NT2/D1 (cell line): Measurements from ENCODE around the gene ANAPC7.
"Not testable (repeated sequence)": the region's sequence is repeated elsewhere in the genome, so short reads cannot be mapped to it uniquely, and the experiment has no call there.

Experiments
- DNase-seq: peaks from one replicate; pipeline ENCODE4 v3.0.0-alpha.2; 2011; ENCODE audit warnings: low read depth, low spot score
- H3K27me3 ChIP-seq: 2 replicates; pipeline ENCODE4 v1.6.0; 2011; ENCODE audit warnings: mild to moderate bottlenecking; ENCODE audit not compliant: insufficient read length, insufficient read depth
- H3K36me3 ChIP-seq: 2 replicates; pipeline ENCODE4 v1.6.1; 2011; ENCODE audit warnings: mild to moderate bottlenecking, low read length, mixed read lengths; ENCODE audit not compliant: insufficient read depth, insufficient read length
- H3K4me1 ChIP-seq: 2 replicates; pipeline ENCODE4 v1.5.1; 2011; ENCODE audit not compliant: insufficient read depth, insufficient read length
- H3K4me3 ChIP-seq: 2 replicates; pipeline ENCODE4 v1.5.1; 2011; ENCODE audit warnings: low read depth; ENCODE audit not compliant: insufficient read length
- H3K9ac ChIP-seq: 2 replicates; pipeline ENCODE4 v1.6.0; 2011; ENCODE audit warnings: low read depth; ENCODE audit not compliant: insufficient read length
- H3K9me3 ChIP-seq: 2 replicates; pipeline ENCODE4 v1.5.1; 2011; ENCODE audit warnings: mild to moderate bottlenecking, low read length; ENCODE audit not compliant: insufficient read depth
- SUZ12 ChIP-seq: IDR thresholded peaks from 2 replicates; pipeline ENCODE4 v1.6.1; 2011; ENCODE audit not compliant: insufficient read length, insufficient read depth; ENCODE audit errors: extremely low read depth
- YY1 ChIP-seq: IDR thresholded peaks from 2 replicates; pipeline ENCODE4 v1.6.1; 2011; ENCODE audit not compliant: insufficient read length, insufficient read depth
- ZNF274 ChIP-seq: IDR thresholded peaks from 2 replicates; pipeline ENCODE4 v1.6.1; 2011; ENCODE audit warnings: mild to moderate bottlenecking, low read depth, low read length

Gene ANAPC7

GRCh38 chr12:110403146-110403975 lies at the start of gene ANAPC7:
Gene ANAPC7, minus strand, starts transcription at chr12:110403708. Its CDS starts 81 bp downstream, at chr12:110403627.
- peak; percentile 77 for DNase-seq
- Histone ChIP-seq H3K4me3 (peak within 1 kb of the TSS; percentile 94), H3K27me3 (no peaks in the 10 kb centered on the region), H3K36me3 (peaks cover 26% of the 10 kb centered on the region), H3K4me1 (no peaks in the 10 kb centered on the region), H3K9me3 (no peaks in the 10 kb centered on the region), H3K9ac (peak within 1 kb of the TSS; percentile 97)
- TF ChIP-seq SUZ12, result no peak
- peak; percentile 80 for TF ChIP-seq YY1

GRCh38 chr12:110451263-110451662 lies 47.8 kb upstream of the ANAPC7 start:
- H3K36me3 ChIP-seq, result peaks cover 68% of the 10 kb centered on the region
- TF ChIP-seq YY1, result no peak
- TF ChIP-seq ZNF274, result no peak
- TF ChIP-seq SUZ12, result no peak
- H3K27me3 ChIP-seq, result no peaks in the 10 kb centered on the region
- H3K9ac ChIP-seq, result no peak overlapping the region
- H3K9me3 ChIP-seq, result no peaks in the 10 kb centered on the region
- H3K4me1 ChIP-seq, result peaks cover 4% of the 10 kb centered on the region
- no peak for DNase-seq
- no peak overlapping the region for H3K4me3 ChIP-seq

- Histone ChIP-seq H3K9me3 (no peaks in the 10 kb centered on the region), H3K9ac (peak within 1 kb of the TSS; percentile 89), H3K4me3 (peak within 1 kb of the TSS; percentile 76), H3K36me3 (peaks cover 62% of the 10 kb centered on the region), H3K27me3 (no peaks in the 10 kb centered on the region), H3K4me1 (peaks cover 4% of the 10 kb centered on the region)
- peak; percentile 92 for DNase-seq
- no peak for TF ChIP-seq ZNF274
- TF ChIP-seq SUZ12, result no peak
- no peak for TF ChIP-seq YY1
These were observed 46.4 kb upstream of the ANAPC7 start, which contains the start of gene ARPC3 for GRCh38 chr12:110449799-110450497. Gene ARPC3, minus strand, starts transcription at chr12:110450337. Its CDS starts 77 bp downstream, at chr12:110450260.

- Histone ChIP-seq H3K4me3 (no peak overlapping the region), H3K9me3 (no peaks in the 10 kb centered on the region), H3K27me3 (no peaks in the 10 kb centered on the region), H3K9ac (no peak overlapping the region), H3K36me3 (peaks cover 65% of the 10 kb centered on the region), H3K4me1 (peaks cover 4% of the 10 kb centered on the region)
- DNase-seq, result no peak
- TF ChIP-seq YY1 (no peak), ZNF274 (no peak), SUZ12 (no peak)
These were observed 40.9 kb upstream of the ANAPC7 start for GRCh38 chr12:110444455-110444854.

GRCh38 chr12:110436231-110436630 lies 32.7 kb upstream of the ANAPC7 start:
- no peak for TF ChIP-seq YY1
- no peak for TF ChIP-seq SUZ12
- no peak for TF ChIP-seq ZNF274
- no peaks in the 10 kb centered on the region for H3K9me3 ChIP-seq
- H3K27me3 ChIP-seq, result no peaks in the 10 kb centered on the region
- no peak overlapping the region for H3K4me3 ChIP-seq
- no peak for DNase-seq
- H3K36me3 ChIP-seq, result peaks cover 58% of the 10 kb centered on the region
- H3K4me1 ChIP-seq, result no peaks in the 10 kb centered on the region
- H3K9ac ChIP-seq, result no peak overlapping the region

GRCh38 chr12:110431957-110432587 lies 28.6 kb upstream of the ANAPC7 start:
- no peak for DNase-seq
- H3K9ac ChIP-seq, result no peak overlapping the region
- TF ChIP-seq ZNF274, result no peak
- no peak for TF ChIP-seq SUZ12
- TF ChIP-seq YY1, result no peak
- peaks cover 25% of the 10 kb centered on the region for H3K36me3 ChIP-seq
- H3K9me3 ChIP-seq, result no peaks in the 10 kb centered on the region
- no peak overlapping the region for H3K4me3 ChIP-seq
- H3K4me1 ChIP-seq, result no peaks in the 10 kb centered on the region
- no peaks in the 10 kb centered on the region for H3K27me3 ChIP-seq

- DNase-seq, H3K27me3 ChIP-seq, H3K9ac ChIP-seq, H3K36me3 ChIP-seq, H3K4me3 ChIP-seq, H3K9me3 ChIP-seq, H3K4me1 ChIP-seq: not testable (repeated sequence)
These were observed 26.2 kb upstream of the ANAPC7 start for GRCh38 chr12:110429676-110430075.
